Panc1 (cell line): ENCODE data around the gene FGD5.

ENCODE experiments used
- POLR2AphosphoS5 ChIP-seq: IDR thresholded peaks from 2 replicates; pipeline ENCODE4 v1.6.1; 2012; ENCODE audit warnings: mild to moderate bottlenecking, low read depth, low read length, moderate library complexity
- TF ChIP-seq, protein P1 (sequence below): fragments of 450-650 bp; IDR thresholded peaks from 2 replicates; pipeline ENCODE4 v1.5.1; 2017; ENCODE audit warnings: mild to moderate bottlenecking
- TF ChIP-seq, protein P2 (sequence below), 2 experiments: IDR thresholded peaks; 2 replicates each; pipeline ENCODE4 v1.6.1; 2011 to 2012; ENCODE audit warnings: low read depth in 2 of 2, control low read depth in 1 of 2, low read length in 1 of 2, mild to moderate bottlenecking in 1 of 2, moderate library complexity in 1 of 2; ENCODE audit not compliant: insufficient read depth in 1 of 2

DNA sequence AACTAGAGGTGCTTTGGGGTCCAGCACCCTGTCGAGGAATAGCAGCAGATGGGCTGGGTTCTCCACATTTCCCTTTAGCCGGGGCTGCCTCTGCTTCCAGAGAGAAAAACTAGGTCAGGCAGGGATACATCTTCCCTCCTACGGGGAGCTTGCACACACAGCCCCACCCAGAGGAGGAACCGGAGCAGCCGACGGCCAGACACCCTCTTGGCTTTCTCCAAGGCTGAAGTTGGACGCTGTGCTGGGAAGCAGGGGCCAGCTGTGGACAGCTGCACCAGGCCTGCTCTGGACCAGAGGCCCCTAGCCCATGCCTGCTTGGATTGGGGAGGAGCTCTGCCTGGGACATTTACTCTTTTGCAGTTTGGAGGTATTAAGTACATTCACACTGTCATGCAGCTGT, 84.0 kb downstream of the FGD5 start:
- TF ChIP-seq, protein P1, sequence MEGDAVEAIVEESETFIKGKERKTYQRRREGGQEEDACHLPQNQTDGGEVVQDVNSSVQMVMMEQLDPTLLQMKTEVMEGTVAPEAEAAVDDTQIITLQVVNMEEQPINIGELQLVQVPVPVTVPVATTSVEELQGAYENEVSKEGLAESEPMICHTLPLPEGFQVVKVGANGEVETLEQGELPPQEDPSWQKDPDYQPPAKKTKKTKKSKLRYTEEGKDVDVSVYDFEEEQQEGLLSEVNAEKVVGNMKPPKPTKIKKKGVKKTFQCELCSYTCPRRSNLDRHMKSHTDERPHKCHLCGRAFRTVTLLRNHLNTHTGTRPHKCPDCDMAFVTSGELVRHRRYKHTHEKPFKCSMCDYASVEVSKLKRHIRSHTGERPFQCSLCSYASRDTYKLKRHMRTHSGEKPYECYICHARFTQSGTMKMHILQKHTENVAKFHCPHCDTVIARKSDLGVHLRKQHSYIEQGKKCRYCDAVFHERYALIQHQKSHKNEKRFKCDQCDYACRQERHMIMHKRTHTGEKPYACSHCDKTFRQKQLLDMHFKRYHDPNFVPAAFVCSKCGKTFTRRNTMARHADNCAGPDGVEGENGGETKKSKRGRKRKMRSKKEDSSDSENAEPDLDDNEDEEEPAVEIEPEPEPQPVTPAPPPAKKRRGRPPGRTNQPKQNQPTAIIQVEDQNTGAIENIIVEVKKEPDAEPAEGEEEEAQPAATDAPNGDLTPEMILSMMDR, result no peak
- TF ChIP-seq, protein P2, sequence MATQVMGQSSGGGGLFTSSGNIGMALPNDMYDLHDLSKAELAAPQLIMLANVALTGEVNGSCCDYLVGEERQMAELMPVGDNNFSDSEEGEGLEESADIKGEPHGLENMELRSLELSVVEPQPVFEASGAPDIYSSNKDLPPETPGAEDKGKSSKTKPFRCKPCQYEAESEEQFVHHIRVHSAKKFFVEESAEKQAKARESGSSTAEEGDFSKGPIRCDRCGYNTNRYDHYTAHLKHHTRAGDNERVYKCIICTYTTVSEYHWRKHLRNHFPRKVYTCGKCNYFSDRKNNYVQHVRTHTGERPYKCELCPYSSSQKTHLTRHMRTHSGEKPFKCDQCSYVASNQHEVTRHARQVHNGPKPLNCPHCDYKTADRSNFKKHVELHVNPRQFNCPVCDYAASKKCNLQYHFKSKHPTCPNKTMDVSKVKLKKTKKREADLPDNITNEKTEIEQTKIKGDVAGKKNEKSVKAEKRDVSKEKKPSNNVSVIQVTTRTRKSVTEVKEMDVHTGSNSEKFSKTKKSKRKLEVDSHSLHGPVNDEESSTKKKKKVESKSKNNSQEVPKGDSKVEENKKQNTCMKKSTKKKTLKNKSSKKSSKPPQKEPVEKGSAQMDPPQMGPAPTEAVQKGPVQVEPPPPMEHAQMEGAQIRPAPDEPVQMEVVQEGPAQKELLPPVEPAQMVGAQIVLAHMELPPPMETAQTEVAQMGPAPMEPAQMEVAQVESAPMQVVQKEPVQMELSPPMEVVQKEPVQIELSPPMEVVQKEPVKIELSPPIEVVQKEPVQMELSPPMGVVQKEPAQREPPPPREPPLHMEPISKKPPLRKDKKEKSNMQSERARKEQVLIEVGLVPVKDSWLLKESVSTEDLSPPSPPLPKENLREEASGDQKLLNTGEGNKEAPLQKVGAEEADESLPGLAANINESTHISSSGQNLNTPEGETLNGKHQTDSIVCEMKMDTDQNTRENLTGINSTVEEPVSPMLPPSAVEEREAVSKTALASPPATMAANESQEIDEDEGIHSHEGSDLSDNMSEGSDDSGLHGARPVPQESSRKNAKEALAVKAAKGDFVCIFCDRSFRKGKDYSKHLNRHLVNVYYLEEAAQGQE (IDR thresholded peaks at IDR 0.05; ENCODE audit: insufficient read depth in 1 of 2, low read depth in 2 of 2, low read length in 1 of 2), result no peak
- no peak for TF ChIP-seq POLR2AphosphoS5
